Measurements from ENCODE around the gene LRRC23. TPM values are rescaled to one million over a fixed set of nuclear protein-coding genes. Genes with fewer than 3 reads are reported as not detected.
A peak's percentile ranks its signal among the peaks of the same experiment; 100 is the strongest.

The LRRC23 gene
- total and polyA plus RNA-seq, 9 of the 15 experiments (the other 6 are each of a cell fraction or from before 2014, with no cell fraction given), result 2.2 to 7.0 (median 3.0) TPM

- in situ Hi-C loops (cut with MboI), result no loop called here
- TF ChIP-seq FIP1L1 (IDR thresholded peaks at IDR 0.05; ENCODE audit: low read depth, low read length, poor library complexity, severe bottlenecking), result peak; percentile 45
- TF ChIP-seq LARP7 (IDR thresholded peaks at IDR 0.05), result no peak
- no peak for TF ChIP-seq CGGBP1 (CRISPR knock-in tag; IDR thresholded peaks at IDR 0.05)
- TF ChIP-seq SRSF1 (IDR thresholded peaks at IDR 0.05; ENCODE audit: low read depth, low read length), result no peak
- no peak for TF ChIP-seq ZNF324 (CRISPR knock-in tag; IDR thresholded peaks at IDR 0.05)
- no peak for TF ChIP-seq IRF1 (CRISPR knock-in tag; IDR thresholded peaks at IDR 0.05; ENCODE audit: borderline replicate concordance)
- no peak for TF ChIP-seq ETS1 (conservative IDR thresholded peaks at IDR 0.05; ENCODE audit: control insufficient read depth, low read depth, low read length)
- no peak for TF ChIP-seq ELK3 (CRISPR knock-in tag; IDR thresholded peaks at IDR 0.05)
- TF ChIP-seq SFPQ (IDR thresholded peaks at IDR 0.05; ENCODE audit: low read depth, low read length), result no peak
- TF ChIP-seq RBBP5 (IDR thresholded peaks at IDR 0.05; ENCODE audit: borderline replicate concordance, insufficient read depth, low read length, poor library complexity, severe bottlenecking), result peak; percentile 39
- TF ChIP-seq STAT6 (CRISPR knock-in tag; IDR thresholded peaks at IDR 0.05), result no peak
Observed at GRCh38 chr12:6937481-6938352, 33.1 kb downstream of the LRRC23 start.

More at GRCh38 chr12:6937481-6938352, 33.1 kb downstream of the LRRC23 start:
- H3K9me3 ChIP-seq (replicated peaks; ENCODE audit: control insufficient read depth, insufficient read depth, low read depth, low read length), result no peaks in the 10 kb centered on the region
- intact Hi-C loops (cut with micrococcal nuclease), result no loop called here
- no peaks in the 10 kb centered on the region for H3K9me1 ChIP-seq (ENCODE audit: control insufficient read depth, insufficient read depth, low read length)
- peaks cover 77% of the 10 kb centered on the region; the same call in 2 of the 3 replicates for H3K36me3 ChIP-seq (ENCODE audit: control insufficient read depth, insufficient read depth, low read length)
- H4K20me1 ChIP-seq (replicated peaks; ENCODE audit: control insufficient read depth, insufficient read depth, low read length), result no peaks in the 10 kb centered on the region
- H3K4me1 ChIP-seq (replicated peaks in 1 of 2; ENCODE audit: control insufficient read depth in 2 of 2, insufficient read depth in 2 of 2, low read length in 2 of 2), result peaks cover 10 to 55% of the 10 kb centered on the region in 2 experiments; a peak in 4 of 5 replicates
- peak; percentile 95 for ATAC-seq
- H3K27me3 ChIP-seq (ENCODE audit: control insufficient read depth in 2 of 2, insufficient read depth in 2 of 2, low read length in 2 of 2), result no peaks in the 10 kb centered on the region
- peak; percentile 97 for FAIRE-seq
- ChIA-PET CTCF (ENCODE audit: low intra/inter-chr PET ratio) (interaction anchor here (0.9 kb wide), 1 partner anchor 81 kb away, joined by 3 read pairs; the partner anchor contains the start of gene LPCAT3), POLR2A (interaction anchor here (0.5 to 2.8 kb wide), 13 partner anchors 8 to 404 kb away, joined by 3 to 18 read pairs (median 3); partner anchors contain the start of genes ATN1 and SPSB2)
- H3K4me2 ChIP-seq (ENCODE audit: insufficient read depth, low read length), result peak overlapping the region; percentile 82
- H3K27ac ChIP-seq (ENCODE audit: extremely low read depth, low read depth, low read length), result peak overlapping the region; percentile 92
- H2AFZ ChIP-seq (ENCODE audit: low read depth, low read length), result peak overlapping the region; percentile 79
- 10% methylated on average over 49 of the region's 80 CpGs for WGBS (ENCODE audit: insufficient coverage, low coverage, missing lambda C conversion rate)
- peaks cover 10% of the 10 kb centered on the region for H3K79me2 ChIP-seq (ENCODE audit: control insufficient read depth, insufficient read depth, low read length)
- peak; percentile 61 to 95 (median 72) for DNase-seq (ENCODE audit: extremely low read depth in 1 of 4, low spot score in 3 of 4)
- peak overlapping the region; percentile 44 for H3K4me3 ChIP-seq
- peak overlapping the region; percentile 84 to 97 for H3K9ac ChIP-seq (ENCODE audit: insufficient read depth in 1 of 2, low read depth in 2 of 2, low read length in 2 of 2)
- no TSS peak for BruUV-seq (replicated peaks)
